HepG2 (cell line): ENCODE measurements around the gene LRRC28. TPM values are rescaled to one million over a fixed set of nuclear protein-coding genes. Genes with fewer than 3 reads are reported as not detected.

ENCODE experiments used
- FOXA3 ChIP-seq: IDR thresholded peaks from 2 replicates; pipeline ENCODE4 v1.6.1; 2016; ENCODE audit warnings: missing genetic modification reagents, missing compliant biosample characterization
- KDM5A ChIP-seq: fragments of 200-600 bp; sonication (generic); IDR thresholded peaks from 2 replicates; pipeline ENCODE4 v1.7.0; 2018; ENCODE audit warnings: antibody characterized with exemption, mild to moderate bottlenecking, low read length, borderline replicate concordance
- MED13 ChIP-seq: sonication (generic); formaldehyde crosslinking; IDR thresholded peaks from 2 replicates; pipeline ENCODE4 v1.5.0; 2020; ENCODE audit warnings: missing genetic modification reagents
- PPARG ChIP-seq: conservative IDR thresholded peaks from 2 replicates; pipeline ENCODE4 v1.6.1; 2016; ENCODE audit warnings: missing biosample characterization, missing genetic modification reagents
- RXRA ChIP-seq: sonication (generic); formaldehyde crosslinking; IDR thresholded peaks from 2 replicates; pipeline ENCODE4 v1.5.1; 2020; ENCODE audit warnings: missing genetic modification reagents
- SETDB1 ChIP-seq: sonication (generic); formaldehyde crosslinking; IDR thresholded peaks from 2 replicates; pipeline ENCODE4 v1.5.1; 2020; ENCODE audit warnings: missing genetic modification reagents, mild to moderate bottlenecking, borderline replicate concordance
- ZFX ChIP-seq: sonication (generic); formaldehyde crosslinking; IDR thresholded peaks from 2 replicates; pipeline ENCODE4 v1.4.0; 2020; ENCODE audit warnings: mild to moderate bottlenecking, low read depth, missing genetic modification reagents, moderate library complexity
- ZFY ChIP-seq: sonication (generic); formaldehyde crosslinking; IDR thresholded peaks from 2 replicates; pipeline ENCODE4 v1.4.0; 2020; ENCODE audit warnings: missing genetic modification reagents
- ZNF614 ChIP-seq: IDR thresholded peaks from 2 replicates; pipeline ENCODE4 v1.6.1; 2018; ENCODE audit warnings: missing biosample characterization, missing genetic modification reagents, inconsistent platforms, borderline replicate concordance
- ZSCAN22 ChIP-seq: sonication (generic); formaldehyde crosslinking; IDR thresholded peaks from 2 replicates; pipeline ENCODE4 v1.4.0; 2020; ENCODE audit warnings: mild to moderate bottlenecking, missing genetic modification reagents
- ZSCAN9 ChIP-seq: IDR thresholded peaks from 2 replicates; pipeline ENCODE4 v1.6.1; 2016; ENCODE audit warnings: borderline replicate concordance
- polyA plus RNA-seq, 8 experiments: library from polyadenylated mRNA; depleted of rRNA in 3 of 8; stranded (reverse) in 7 of 8; unstranded in 1 of 8; fragments of >200 nt; fragmentation: Illumina TruSeq in 4 of 8; extraction: Trizol in 4 of 8; gene quantifications; 2 replicates each; pipeline versions ENCODE4 v1.2.1 to v1.2.3, GENCODE V29; 2011 to 2016; ENCODE audit warnings: low read depth in 4 of 8, missing spikeins in 1 of 8, mixed read lengths in 1 of 8; ENCODE audit not compliant: insufficient read depth in 1 of 8
- total RNA-seq, 5 experiments: library from RNA; depleted of rRNA; stranded (reverse); fragments of >200 nt; fragmentation: Illumina TruSeq; extraction: Trizol; gene quantifications; 2 replicates each; pipeline ENCODE4 v1.2.3, GENCODE V29; 2016; ENCODE audit warnings: low read depth in 1 of 5
- TF ChIP-seq, protein P1 (sequence below): sonication (generic); formaldehyde crosslinking; IDR thresholded peaks from 2 replicates; pipeline ENCODE4 v1.4.0; 2020; ENCODE audit warnings: missing genetic modification reagents, borderline replicate concordance
- TF ChIP-seq, protein P2 (sequence below): sonication (generic); formaldehyde crosslinking; IDR thresholded peaks from 2 replicates; pipeline ENCODE4 v1.4.0; 2020; ENCODE audit warnings: missing genetic modification reagents
- TF ChIP-seq, protein P3 (sequence below): sonication (generic); formaldehyde crosslinking; IDR thresholded peaks from 2 replicates; pipeline ENCODE4 v1.4.0; 2020; ENCODE audit warnings: missing genetic modification reagents, low read depth, mild to moderate bottlenecking, borderline replicate concordance
- TF ChIP-seq, protein P4 (sequence below): sonication (generic); formaldehyde crosslinking; IDR thresholded peaks from 2 replicates; pipeline ENCODE4 v1.4.0; 2020; ENCODE audit warnings: mild to moderate bottlenecking, missing genetic modification reagents, borderline replicate concordance
- TF ChIP-seq, protein P5 (sequence below): sonication (generic); formaldehyde crosslinking; IDR thresholded peaks from 2 replicates; pipeline ENCODE4 v1.5.0; 2020; ENCODE audit warnings: mild to moderate bottlenecking, missing genetic modification reagents, borderline replicate concordance

The LRRC28 gene
- total and polyA plus RNA-seq, 2 of the 13 experiments (the other 11 are each of a cell fraction or from before 2014, with no cell fraction given), result 17.5 to 21.3 TPM

DNA sequence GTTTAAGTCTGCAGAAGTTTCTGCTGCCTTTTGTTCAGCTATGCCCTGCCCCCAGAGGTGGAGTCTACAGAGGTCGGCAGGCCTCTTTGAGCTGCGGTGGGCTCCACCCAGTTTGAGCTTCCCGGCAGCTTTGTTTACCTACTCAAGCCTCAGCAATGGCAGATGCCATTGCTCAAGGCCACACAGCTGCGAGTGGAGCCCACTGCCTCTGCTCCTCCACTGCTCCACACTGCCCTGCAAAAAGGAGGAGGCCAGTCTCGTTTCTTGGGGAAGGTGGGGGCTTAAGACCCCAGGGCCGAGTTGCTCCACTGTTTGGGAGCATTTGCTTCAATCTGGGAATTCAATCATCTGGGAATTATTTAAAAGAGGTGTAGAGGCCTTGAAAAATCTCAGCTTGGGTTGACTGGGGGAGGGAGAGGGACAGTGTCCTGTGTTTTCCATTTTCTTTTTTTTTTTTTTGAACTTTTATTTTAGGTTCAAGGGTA, 169.9 kb downstream of the LRRC28 start (continued):
- TF ChIP-seq, protein P1, sequence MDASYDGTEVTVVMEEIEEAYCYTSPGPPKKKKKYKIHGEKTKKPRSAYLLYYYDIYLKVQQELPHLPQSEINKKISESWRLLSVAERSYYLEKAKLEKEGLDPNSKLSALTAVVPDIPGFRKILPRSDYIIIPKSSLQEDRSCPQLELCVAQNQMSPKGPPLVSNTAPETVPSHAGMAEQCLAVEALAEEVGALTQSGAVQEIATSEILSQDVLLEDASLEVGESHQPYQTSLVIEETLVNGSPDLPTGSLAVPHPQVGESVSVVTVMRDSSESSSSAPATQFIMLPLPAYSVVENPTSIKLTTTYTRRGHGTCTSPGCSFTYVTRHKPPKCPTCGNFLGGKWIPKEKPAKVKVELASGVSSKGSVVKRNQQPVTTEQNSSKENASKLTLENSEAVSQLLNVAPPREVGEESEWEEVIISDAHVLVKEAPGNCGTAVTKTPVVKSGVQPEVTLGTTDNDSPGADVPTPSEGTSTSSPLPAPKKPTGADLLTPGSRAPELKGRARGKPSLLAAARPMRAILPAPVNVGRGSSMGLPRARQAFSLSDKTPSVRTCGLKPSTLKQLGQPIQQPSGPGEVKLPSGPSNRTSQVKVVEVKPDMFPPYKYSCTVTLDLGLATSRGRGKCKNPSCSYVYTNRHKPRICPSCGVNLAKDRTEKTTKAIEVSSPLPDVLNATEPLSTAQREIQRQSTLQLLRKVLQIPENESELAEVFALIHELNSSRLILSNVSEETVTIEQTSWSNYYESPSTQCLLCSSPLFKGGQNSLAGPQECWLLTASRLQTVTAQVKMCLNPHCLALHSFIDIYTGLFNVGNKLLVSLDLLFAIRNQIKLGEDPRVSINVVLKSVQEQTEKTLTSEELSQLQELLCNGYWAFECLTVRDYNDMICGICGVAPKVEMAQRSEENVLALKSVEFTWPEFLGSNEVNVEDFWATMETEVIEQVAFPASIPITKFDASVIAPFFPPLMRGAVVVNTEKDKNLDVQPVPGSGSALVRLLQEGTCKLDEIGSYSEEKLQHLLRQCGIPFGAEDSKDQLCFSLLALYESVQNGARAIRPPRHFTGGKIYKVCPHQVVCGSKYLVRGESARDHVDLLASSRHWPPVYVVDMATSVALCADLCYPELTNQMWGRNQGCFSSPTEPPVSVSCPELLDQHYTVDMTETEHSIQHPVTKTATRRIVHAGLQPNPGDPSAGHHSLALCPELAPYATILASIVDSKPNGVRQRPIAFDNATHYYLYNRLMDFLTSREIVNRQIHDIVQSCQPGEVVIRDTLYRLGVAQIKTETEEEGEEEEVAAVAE, result 0 out of 2 replicates have a peak, but pooled peaks have one; percentile 7
- TF ChIP-seq ZFX (CRISPR knock-in tag), result peak; percentile 84
- TF ChIP-seq PPARG (CRISPR knock-in tag), result 0 out of 2 replicates have a peak, but pooled peaks have one; percentile 42
- TF ChIP-seq SETDB1 (CRISPR knock-in tag), result no peak
- TF ChIP-seq FOXA3 (CRISPR knock-in tag), result peak; percentile 91
- TF ChIP-seq, protein P2, sequence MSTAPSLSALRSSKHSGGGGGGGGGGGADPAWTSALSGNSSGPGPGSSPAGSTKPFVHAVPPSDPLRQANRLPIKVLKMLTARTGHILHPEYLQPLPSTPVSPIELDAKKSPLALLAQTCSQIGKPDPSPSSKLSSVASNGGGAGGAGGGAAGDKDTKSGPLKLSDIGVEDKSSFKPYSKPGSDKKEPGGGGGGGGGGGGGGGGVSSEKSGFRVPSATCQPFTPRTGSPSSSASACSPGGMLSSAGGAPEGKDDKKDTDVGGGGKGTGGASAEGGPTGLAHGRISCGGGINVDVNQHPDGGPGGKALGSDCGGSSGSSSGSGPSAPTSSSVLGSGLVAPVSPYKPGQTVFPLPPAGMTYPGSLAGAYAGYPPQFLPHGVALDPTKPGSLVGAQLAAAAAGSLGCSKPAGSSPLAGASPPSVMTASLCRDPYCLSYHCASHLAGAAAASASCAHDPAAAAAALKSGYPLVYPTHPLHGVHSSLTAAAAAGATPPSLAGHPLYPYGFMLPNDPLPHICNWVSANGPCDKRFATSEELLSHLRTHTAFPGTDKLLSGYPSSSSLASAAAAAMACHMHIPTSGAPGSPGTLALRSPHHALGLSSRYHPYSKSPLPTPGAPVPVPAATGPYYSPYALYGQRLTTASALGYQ, result peak; percentile 80
- TF ChIP-seq, protein P3, sequence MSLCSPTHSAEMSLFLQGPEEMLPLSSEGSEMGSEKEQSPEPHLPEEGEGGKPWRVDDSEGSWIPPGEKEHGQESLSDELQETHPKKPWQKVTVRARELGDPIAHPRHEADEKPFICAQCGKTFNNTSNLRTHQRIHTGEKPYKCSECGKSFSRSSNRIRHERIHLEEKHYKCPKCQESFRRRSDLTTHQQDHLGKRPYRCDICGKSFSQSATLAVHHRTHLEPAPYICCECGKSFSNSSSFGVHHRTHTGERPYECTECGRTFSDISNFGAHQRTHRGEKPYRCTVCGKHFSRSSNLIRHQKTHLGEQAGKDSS (CRISPR knock-in tag), result peak; percentile 83; the same call in 1 of the 2 replicates
- 0 out of 2 replicates have a peak, but pooled peaks have one; percentile 30 for TF ChIP-seq MED13 (CRISPR knock-in tag)
- peak; percentile 26; the same call in 1 of the 2 replicates for TF ChIP-seq KDM5A
- peak; percentile 51; the same call in 1 of the 2 replicates for TF ChIP-seq ZSCAN22
- TF ChIP-seq, protein P4, sequence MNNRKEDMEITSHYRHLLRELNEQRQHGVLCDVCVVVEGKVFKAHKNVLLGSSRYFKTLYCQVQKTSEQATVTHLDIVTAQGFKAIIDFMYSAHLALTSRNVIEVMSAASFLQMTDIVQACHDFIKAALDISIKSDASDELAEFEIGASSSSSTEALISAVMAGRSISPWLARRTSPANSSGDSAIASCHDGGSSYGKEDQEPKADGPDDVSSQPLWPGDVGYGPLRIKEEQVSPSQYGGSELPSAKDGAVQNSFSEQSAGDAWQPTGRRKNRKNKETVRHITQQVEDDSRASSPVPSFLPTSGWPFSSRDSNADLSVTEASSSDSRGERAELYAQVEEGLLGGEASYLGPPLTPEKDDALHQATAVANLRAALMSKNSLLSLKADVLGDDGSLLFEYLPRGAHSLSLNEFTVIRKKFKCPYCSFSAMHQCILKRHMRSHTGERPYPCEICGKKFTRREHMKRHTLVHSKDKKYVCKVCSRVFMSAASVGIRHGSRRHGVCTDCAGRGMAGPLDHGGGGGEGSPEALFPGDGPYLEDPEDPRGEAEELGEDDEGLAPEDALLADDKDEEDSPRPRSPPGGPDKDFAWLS (CRISPR knock-in tag), result no peak
- peak; percentile 88 for TF ChIP-seq RXRA
- peak; percentile 72; the same call in 1 of the 2 replicates for TF ChIP-seq ZNF614 (CRISPR knock-in tag)
- TF ChIP-seq, protein P5, sequence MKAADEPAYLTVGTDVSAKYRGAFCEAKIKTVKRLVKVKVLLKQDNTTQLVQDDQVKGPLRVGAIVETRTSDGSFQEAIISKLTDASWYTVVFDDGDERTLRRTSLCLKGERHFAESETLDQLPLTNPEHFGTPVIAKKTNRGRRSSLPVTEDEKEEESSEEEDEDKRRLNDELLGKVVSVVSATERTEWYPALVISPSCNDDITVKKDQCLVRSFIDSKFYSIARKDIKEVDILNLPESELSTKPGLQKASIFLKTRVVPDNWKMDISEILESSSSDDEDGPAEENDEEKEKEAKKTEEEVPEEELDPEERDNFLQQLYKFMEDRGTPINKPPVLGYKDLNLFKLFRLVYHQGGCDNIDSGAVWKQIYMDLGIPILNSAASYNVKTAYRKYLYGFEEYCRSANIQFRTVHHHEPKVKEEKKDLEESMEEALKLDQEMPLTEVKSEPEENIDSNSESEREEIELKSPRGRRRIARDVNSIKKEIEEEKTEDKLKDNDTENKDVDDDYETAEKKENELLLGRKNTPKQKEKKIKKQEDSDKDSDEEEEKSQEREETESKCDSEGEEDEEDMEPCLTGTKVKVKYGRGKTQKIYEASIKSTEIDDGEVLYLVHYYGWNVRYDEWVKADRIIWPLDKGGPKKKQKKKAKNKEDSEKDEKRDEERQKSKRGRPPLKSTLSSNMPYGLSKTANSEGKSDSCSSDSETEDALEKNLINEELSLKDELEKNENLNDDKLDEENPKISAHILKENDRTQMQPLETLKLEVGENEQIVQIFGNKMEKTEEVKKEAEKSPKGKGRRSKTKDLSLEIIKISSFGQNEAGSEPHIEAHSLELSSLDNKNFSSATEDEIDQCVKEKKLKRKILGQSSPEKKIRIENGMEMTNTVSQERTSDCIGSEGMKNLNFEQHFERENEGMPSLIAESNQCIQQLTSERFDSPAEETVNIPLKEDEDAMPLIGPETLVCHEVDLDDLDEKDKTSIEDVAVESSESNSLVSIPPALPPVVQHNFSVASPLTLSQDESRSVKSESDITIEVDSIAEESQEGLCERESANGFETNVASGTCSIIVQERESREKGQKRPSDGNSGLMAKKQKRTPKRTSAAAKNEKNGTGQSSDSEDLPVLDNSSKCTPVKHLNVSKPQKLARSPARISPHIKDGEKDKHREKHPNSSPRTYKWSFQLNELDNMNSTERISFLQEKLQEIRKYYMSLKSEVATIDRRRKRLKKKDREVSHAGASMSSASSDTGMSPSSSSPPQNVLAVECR, result peak; percentile 28; the same call in 1 of the 2 replicates
- no peak for TF ChIP-seq ZSCAN9
- peak; percentile 63 for TF ChIP-seq ZFY (CRISPR knock-in tag)
